Fibroblast of gingiva (primary cell): ENCODE data around the gene LHCGR.
"Not testable (repeated sequence)": the region's sequence is repeated elsewhere in the genome, so short reads cannot be mapped to it uniquely, and the experiment has no call there.

ENCODE experiments used
- DNase-seq: peaks from one replicate; pipeline ENCODE4 v3.0.0-alpha.2; 2011; ENCODE audit warnings: low read depth

Gene LHCGR

DNA sequence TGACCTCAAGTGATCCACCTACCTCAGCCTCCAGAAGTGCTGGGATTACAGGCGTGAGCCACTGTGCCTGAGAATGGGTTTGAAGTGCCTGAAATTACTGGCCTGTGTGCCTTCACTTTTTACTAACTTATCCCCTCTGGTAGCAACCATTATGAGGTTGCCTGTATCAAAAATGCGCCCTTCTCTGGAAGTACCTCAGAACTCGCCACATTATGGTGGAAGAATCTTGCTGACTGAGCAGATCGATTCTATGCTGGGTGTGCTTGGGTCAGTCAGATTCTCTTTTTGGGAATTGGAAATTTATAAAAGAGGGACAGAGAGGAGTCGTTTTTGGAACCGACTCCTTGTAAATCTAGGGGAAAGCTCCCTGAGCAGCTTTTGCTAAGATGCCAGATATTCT lies 8.2 kb downstream of the LHCGR start:
- no peak for DNase-seq

GRCh38 chr2:48739236-48739635 lies 16.3 kb downstream of the LHCGR start:
- not testable (repeated sequence) for DNase-seq

DNA sequence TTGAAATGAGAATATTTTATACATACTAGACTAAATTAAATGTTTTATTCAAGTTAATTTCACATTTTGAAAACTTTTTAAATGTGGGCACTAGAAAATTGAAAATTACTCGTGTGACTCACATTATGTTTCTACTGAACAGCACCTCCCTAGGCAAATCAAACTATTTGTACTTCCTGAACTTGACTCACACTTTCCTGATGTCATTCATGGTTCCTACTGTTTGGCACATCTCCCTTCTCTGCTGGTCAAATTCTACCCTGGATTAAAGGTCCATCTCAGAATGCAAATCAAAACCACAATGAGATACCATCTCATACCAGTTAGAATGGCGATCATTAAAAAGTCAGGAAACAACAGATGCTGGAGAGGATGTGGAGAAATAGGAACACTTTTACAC lies 16.7 kb downstream of the LHCGR start:
- DNase-seq = no peak

- no peak for DNase-seq
Measured at GRCh38 chr2:48736251-48736650, 19.3 kb downstream of the LHCGR start.

DNA sequence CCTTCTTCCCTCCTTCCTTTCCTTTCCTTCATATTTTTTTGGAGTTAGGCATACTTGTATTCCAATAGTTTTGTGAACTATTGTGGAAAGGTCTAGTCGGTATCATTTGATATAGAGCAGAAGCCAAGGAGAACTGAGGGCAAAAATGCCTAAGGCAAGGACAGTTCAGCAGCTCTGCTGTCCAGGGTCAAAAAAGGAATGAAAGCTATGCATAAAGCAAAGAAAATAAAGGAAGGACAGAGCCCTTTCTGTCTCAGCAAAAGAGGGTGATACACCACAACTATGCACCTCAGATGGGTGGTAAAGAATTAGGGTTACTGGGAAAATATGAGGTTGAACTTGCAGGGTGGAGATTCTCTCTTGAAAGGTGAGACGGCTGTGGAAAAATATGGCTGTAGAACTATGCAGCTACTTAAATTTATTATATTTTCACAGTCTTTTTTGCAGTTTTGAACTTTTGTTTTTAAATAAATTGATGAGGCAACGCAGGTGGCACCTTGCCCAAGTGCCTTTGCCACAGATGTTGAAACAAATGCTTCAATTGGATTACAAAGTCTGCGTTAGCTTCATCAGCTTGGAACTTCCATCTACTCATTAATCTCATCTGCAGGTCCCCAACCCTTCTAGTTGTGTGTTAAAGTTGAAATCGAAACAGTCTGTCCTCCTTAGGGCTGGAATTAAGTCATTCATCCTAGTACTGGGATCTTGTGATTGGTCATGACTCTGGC lies 20.8 kb downstream of the LHCGR start:
- DNase-seq = peak; percentile 52

DNA sequence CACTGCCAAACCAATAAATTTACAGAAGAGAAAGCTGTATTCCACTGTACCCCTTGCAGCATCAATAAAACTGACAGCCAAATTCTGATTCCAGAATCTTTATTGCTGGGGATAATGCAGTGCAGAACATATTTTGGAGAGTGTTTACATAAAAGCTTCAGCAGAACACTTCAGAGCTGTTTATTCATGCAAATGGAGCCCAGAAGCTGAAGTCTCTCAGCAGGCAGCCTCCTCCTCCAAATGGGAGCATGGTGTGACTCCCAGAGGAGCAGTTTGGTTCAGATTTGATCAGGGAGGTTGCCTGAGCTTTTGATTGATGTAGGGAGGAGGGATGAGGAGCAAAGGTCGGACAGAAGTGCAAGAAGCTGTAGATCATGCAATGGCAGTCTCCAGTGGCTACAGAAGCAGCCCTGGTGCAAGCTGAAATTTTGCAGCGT lies 22.4 kb downstream of the LHCGR start:
- no peak for DNase-seq

GRCh38 chr2:48728840-48729239 lies 26.7 kb downstream of the LHCGR start:
- no peak for DNase-seq

- DNase-seq = no peak
Measured at GRCh38 chr2:48728295-48728694, 27.2 kb downstream of the LHCGR start.

GRCh38 chr2:48727560-48727959 lies 28.0 kb downstream of the LHCGR start:
- no peak for DNase-seq

DNA sequence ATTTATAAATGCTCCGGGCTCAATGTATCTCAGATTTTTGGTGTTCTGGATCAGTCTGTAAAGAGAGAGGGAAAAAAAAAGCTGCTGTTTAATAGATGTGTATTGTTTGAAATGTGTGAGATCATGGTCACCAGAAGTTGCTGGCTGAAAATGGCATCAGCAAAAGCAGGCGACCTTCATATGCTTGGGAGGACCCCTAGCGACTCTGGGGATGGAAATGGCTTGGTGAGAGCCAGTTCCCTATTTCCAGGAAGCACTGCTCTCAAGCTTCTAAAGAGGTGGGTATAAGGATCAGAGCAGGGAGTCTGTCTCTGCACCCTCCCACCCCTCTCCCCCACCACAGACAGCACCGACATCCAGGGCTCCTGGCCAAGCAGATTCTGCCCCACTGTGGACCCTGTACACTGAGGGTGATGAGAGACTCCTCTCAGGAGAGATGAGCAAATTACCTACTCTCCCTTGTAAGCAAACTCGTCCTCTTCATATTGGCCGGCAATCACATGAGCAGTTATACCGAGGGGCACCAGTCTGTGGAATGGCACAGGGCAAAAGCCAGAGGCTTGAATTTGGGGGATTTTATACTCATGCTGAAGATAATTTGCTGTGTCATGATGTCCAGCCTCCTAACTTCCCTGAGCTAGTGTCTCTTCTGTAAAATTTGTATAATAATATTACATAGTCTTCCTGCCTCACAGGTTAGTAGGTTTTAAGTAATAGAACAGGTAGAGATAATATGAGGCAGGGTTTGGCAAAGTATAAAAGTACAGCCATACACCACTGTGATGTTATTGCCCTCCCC lies 29.6 kb downstream of the LHCGR start:
- no peak for DNase-seq

- no peak for DNase-seq
Measured at GRCh38 chr2:48724278-48724677, 31.2 kb downstream of the LHCGR start.

- peak; percentile 72 for DNase-seq
Measured at GRCh38 chr2:48723129-48723528, 32.4 kb downstream of the LHCGR start.

- no peak for DNase-seq
Measured at GRCh38 chr2:48722391-48722790, 33.1 kb downstream of the LHCGR start.

DNA sequence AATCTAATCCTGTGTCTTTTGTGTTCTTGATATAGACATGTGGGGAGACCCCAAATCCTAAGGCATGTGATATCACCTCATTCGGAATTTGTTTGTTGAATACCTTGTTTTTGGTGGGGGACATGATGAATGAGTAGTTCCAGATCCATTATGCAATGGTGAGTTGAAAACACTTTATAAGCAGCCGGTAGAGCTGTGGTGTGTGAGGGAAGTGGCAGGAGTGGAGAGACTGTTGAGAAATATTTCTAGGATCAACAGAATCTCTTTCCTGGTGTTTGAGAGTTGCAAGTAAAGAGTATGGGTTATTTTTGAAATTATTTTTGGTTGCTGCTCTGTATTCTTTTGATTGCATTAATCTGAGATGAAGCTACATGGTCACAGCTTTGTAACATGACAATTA lies 34.4 kb downstream of the LHCGR start:
- DNase-seq = no peak

DNA sequence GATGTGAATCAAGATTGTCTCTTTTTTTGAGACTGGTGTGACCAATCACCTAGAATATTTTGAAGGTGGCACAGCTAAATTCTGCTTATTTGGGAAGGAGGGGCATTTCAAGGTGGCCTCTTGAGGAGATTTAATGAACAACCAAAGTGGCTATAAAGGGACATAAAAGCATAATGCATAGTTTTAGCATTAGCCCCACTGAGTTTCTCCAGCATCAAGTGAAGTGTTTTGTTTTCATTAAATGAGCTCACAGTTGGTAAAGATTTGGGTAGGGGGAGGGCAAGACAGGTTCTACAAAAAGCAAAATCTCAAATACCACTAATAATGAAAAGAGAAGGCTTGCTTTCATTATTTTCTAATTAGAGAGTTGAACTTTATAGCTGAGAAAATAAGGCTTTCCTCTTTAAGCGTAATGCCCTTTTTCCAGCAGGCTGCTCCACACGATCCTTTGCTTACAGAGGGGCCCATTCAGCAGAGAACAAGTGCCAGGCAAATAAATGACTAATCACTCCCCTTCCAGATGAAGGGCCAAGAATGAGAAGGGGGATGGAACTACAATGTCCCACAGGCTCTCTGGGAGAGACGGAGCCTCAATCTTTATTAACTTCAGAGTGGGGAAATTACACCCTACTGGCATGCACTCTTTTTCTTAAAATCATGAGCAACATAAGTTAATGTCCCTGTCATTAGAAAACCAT lies 35.9 kb downstream of the LHCGR start:
- DNase-seq = no peak

DNA sequence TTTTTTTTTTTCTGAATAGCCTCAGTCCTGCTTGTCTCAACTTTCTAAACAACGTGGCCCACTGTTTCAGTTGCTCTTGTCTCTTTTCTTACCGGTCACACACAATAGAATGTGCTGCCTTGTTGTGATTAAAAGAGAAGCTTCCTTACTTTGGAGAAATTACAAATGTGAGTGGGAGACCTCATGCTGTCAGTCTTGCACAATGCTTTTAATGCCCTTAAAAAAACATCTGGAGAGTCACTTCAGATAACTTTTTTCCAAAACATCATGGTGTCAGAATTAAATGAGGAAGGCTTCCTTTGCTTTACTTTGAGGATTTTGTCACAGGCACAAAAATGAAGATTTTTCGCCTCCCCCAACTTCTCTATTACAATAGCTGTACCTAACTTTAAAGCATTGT lies 37.7 kb downstream of the LHCGR start:
- DNase-seq = no peak

DNA sequence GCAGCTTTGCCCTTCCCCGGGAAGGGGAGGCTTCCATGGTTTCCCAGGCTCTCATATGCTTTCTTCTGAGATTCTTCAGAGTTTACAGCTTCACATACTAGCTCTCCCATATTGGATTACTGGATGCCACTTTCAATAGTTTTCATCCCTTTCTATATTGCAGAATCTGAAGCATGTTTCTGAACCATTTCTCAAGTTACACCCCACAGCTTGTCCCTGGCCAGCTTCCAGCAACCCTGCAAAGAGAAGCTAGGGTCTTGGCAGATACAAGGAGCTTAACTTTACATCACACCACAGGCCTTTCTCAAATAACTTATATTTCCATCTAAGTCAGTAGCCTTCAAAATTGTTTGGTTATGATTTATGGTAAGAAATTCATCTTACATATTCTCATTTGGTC lies 39.6 kb downstream of the LHCGR start:
- DNase-seq = peak; percentile 77

- DNase-seq = peak; percentile 24
Measured at GRCh38 chr2:48715042-48715899, 40.3 kb downstream of the LHCGR start.

DNA sequence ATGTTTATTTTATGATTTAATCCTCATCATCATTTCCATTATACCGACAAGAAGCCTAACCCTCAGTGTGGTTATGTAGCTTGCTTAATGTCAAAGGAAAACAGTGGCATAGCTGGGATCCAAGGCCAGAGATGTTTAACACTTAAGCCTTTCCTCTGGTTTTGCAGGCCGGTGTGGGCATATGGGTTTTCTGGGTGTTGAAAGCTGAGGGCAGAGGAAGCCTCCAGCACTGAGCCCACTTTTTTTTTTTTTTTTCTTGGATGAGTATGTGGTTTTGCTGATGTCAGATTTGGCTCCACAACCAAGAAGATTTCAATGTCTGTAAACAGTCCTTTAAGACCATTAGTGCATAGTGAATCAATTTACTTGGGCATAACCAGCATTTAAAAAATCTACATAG lies 41.3 kb downstream of the LHCGR start:
- DNase-seq = peak; percentile 57

DNA sequence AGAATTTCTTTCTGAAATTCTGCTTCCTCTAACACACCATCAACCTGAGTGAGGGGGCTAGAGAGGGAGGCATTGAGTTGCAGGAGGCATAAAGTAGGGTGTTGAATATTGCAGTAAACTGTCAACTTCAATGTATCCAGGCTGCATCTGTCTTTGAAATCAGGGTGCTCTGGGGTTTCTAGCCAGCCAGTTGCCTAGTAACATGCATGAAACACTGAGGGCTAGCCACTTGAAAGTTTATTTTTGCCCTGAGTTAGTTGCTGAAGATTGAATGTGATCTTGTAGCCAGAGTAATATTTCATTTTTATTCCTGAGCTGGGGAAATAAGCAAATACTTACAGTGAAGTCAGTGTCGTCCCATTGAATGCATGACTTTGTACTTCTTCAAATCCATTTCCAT lies 41.9 kb downstream of the LHCGR start:
- no peak for DNase-seq

- DNase-seq = no peak
Measured at GRCh38 chr2:48712151-48712550, 43.4 kb downstream of the LHCGR start.

GRCh38 chr2:48711343-48711742 lies 44.2 kb downstream of the LHCGR start:
- DNase-seq = no peak
